Glutamatergic neuron (in vitro differentiated cells): ENCODE results near the gene TMEM190. TPM values are rescaled to one million over a fixed set of nuclear protein-coding genes. Genes with fewer than 3 reads are reported as not detected.

Experiments
- DNase-seq: peaks from one replicate; pipeline ENCODE4 v3.0.0; 2022
- H3K27ac Mint-ChIP-seq: one replicate; pipeline ENCODE4 v1.8.0; 2020; ENCODE audit warnings: mild to moderate bottlenecking, mixed read lengths, inconsistent platforms; ENCODE audit not compliant: unreplicated experiment
- H3K27me3 Mint-ChIP-seq: one replicate; pipeline ENCODE4 v1.8.0; 2020; ENCODE audit warnings: mild to moderate bottlenecking, moderate library complexity, mixed read lengths, inconsistent platforms; ENCODE audit not compliant: unreplicated experiment
- H3K36me3 Mint-ChIP-seq: one replicate; pipeline ENCODE4 v1.8.0; 2020; ENCODE audit warnings: mild to moderate bottlenecking, mixed read lengths, inconsistent platforms; ENCODE audit not compliant: unreplicated experiment
- H3K4me1 Mint-ChIP-seq: one replicate; pipeline ENCODE4 v1.8.0; 2020; ENCODE audit warnings: mild to moderate bottlenecking, low read depth, mixed read lengths, inconsistent platforms; ENCODE audit not compliant: unreplicated experiment
- H3K4me3 Mint-ChIP-seq: one replicate; pipeline ENCODE4 v1.8.0; 2020; ENCODE audit warnings: mild to moderate bottlenecking, mixed read lengths, inconsistent platforms; ENCODE audit not compliant: unreplicated experiment
- H3K9me3 Mint-ChIP-seq: one replicate; pipeline ENCODE4 v1.8.0; 2020; ENCODE audit warnings: mild to moderate bottlenecking, moderate library complexity, mixed read lengths, inconsistent platforms; ENCODE audit not compliant: unreplicated experiment
- total RNA-seq: library from RNA; stranded (reverse); fragmentation: NEBNext Ultra II Directional; extraction: Animal tissue kit (Norgen Biotek cat#: 25700); gene quantifications from one replicate; pipeline ENCODE4 v1.2.1, GENCODE V29; 2021; ENCODE audit not compliant: unreplicated experiment
- TF ChIP-seq, protein P1 (sequence below): fragments of 200-600 bp; sonication (generic); IDR thresholded peaks from one replicate; pipeline ENCODE4 v1.5.0; 2021; ENCODE audit not compliant: partially characterized antibody, unreplicated experiment

TMEM190 gene
- total RNA-seq, 1 donor from 2014 or later = 3.7 TPM

DNA sequence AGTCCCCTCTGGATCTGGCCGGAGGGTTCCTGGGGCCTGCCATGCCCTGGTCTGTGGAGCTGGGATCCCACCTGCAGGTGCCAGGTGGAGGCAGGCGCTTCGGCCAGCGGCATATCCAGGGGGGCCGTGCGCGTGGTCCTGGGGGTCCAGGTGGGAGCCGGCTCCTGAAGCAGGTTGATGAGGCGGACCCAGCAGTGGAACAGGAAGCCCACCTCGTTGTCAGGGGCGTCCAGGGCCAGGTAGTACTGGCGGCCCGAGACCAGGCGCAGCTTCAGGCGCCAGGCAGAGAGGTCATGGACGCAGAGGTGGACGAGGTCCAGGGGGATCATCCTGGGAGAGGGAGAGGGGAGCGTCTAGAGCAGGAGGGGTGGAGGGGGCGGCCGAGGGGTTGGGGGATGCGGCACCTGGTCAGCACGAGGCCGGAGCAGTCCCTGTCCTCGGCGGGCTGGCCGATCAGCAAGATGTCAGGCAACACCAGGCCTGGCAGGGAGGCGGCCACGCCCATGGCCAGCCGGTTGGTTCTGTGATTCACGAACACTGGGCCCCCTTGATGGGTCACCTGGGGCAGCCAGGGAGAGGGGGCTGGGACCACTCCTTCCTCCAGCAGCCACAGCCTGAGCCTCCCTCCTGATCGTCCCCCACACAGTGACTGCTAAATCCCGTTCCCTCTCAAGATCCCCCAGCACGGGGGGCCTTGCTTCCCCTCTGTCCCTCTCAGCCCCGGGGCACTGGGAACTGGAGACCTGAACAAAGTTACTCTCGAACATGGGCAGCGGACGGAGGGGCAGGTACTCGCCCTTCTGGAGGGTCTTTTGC, 14.2 kb upstream of the TMEM190 start:
- peaks cover 3% of the 10 kb centered on the region for H3K4me1 Mint-ChIP-seq
- peaks cover 5% of the 10 kb centered on the region for H3K9me3 Mint-ChIP-seq
- DNase-seq = no peak
- H3K27me3 Mint-ChIP-seq = peaks cover 1% of the 10 kb centered on the region
- TF ChIP-seq, protein P1, sequence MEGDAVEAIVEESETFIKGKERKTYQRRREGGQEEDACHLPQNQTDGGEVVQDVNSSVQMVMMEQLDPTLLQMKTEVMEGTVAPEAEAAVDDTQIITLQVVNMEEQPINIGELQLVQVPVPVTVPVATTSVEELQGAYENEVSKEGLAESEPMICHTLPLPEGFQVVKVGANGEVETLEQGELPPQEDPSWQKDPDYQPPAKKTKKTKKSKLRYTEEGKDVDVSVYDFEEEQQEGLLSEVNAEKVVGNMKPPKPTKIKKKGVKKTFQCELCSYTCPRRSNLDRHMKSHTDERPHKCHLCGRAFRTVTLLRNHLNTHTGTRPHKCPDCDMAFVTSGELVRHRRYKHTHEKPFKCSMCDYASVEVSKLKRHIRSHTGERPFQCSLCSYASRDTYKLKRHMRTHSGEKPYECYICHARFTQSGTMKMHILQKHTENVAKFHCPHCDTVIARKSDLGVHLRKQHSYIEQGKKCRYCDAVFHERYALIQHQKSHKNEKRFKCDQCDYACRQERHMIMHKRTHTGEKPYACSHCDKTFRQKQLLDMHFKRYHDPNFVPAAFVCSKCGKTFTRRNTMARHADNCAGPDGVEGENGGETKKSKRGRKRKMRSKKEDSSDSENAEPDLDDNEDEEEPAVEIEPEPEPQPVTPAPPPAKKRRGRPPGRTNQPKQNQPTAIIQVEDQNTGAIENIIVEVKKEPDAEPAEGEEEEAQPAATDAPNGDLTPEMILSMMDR = no peak
- H3K27ac Mint-ChIP-seq = no peak overlapping the region
- H3K4me3 Mint-ChIP-seq = no peak overlapping the region
- H3K36me3 Mint-ChIP-seq = no peaks in the 10 kb centered on the region

DNA sequence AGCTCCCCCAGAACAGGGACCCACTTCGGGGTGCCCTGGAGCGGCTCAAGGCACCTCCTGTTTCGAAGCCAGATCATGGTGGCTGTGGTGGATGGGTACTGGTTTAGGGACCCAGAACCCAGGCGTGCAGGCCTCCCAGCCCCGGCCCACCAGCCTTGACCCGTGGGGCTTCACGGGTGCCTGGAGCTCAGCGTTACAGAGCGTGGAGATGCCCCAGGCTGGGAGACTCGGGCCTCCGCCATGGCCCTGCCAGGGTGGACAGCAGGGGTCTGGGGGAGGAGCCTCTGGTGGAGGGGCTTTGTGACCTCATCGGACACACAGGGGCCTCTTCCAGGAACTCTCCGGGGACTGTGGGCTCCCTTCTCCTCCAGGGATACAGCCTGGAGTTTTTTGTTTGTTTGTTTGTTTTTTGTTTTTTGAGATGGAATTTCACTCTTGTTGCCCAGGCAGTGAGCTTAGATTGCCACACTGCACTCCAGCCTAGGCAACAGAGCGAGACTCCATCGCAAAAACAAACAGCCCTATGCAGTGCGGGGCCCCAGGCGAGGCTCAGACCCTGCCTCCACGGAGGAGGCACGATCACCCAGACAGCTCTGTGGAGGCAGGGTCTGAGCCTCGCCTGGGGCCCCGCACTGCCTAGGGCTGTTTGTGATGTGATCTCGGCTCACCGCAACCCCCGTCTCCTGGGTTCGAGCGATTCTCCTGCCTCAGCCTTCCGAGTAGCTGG, 13.5 kb upstream of the TMEM190 start, which contains the start of gene GARIN5B:
Gene GARIN5B (minus strand): TSS at position 271 of the 727 bp plus-strand sequence. CDS start 194 bp downstream, at position 77.
- Mint-ChIP-seq H3K9me3 (peaks cover 5% of the 10 kb centered on the region), H3K27me3 (peaks cover 1% of the 10 kb centered on the region), H3K27ac (no peak within 1 kb of the TSS), H3K4me1 (peaks cover 3% of the 10 kb centered on the region), H3K4me3 (no peak within 1 kb of the TSS), H3K36me3 (no peaks in the 10 kb centered on the region)
- TF ChIP-seq, protein P1 = no peak
- DNase-seq = no peak

DNA sequence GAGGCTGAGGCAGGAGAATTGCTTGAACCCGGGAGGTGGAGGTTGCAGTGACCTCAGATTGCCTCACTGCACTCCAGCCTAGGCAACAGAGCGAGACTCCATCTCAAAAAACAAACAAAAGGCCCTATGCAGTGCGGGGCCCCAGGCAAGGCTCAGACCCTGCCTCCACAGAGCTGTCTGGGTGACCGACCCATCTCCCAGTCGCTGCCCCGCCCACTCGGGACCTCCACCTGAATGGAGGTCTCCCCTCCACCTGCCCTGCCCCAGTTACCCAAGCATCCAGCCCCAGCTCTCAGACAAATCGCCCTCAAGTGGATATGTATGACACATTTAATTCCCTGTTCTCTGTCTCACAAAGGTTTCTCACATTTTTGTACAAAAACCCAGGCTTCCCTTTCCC, 11.4 kb upstream of the TMEM190 start:
- DNase-seq = no peak
- TF ChIP-seq, protein P1 = no peak
- Mint-ChIP-seq H3K9me3 (peaks cover 7% of the 10 kb centered on the region), H3K27me3 (peaks cover 1% of the 10 kb centered on the region), H3K27ac (no peak overlapping the region), H3K4me3 (no peak overlapping the region), H3K4me1 (no peaks in the 10 kb centered on the region), H3K36me3 (no peaks in the 10 kb centered on the region)

DNA sequence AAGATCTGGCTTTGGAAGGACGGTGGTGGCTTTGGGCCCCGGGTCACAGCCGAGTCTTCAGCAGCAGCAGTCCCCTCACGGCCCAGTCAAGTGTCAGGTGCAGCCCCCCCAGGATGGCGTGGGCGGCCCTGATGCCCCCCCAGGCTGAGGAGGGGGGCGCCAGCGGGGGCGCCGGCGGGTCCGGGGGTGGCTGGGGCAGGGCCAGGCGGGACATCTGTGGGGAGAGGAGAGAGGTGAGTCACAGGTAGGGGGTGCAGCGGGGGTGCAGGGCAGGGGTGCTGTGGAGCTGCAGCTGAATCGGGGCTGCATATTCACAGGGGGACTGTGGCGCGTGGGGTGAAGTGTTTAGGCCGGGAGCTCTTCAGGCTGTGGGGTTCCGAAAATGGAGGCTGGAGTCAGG, 10.7 kb upstream of the TMEM190 start:
- no peak overlapping the region for H3K4me3 Mint-ChIP-seq

More for the DNA sequence above, 10.7 kb upstream of the TMEM190 start:
- H3K27me3 Mint-ChIP-seq = no peaks in the 10 kb centered on the region
- H3K9me3 Mint-ChIP-seq = peaks cover 7% of the 10 kb centered on the region
- H3K4me1 Mint-ChIP-seq = peaks cover 4% of the 10 kb centered on the region
- no peaks in the 10 kb centered on the region for H3K36me3 Mint-ChIP-seq
- TF ChIP-seq, protein P1 = no peak
- no peak for DNase-seq
- H3K27ac Mint-ChIP-seq = no peak overlapping the region
